Effector CD4-positive, alpha-beta T cell (primary cell): ENCODE results near the gene ZNF281.

Experiments
- DNase-seq: peaks from one replicate; pipeline ENCODE4 v3.0.0-alpha.2; 2020

ZNF281 gene

GRCh38 chr1:200388791-200389190, 21.0 kb downstream of the ZNF281 start:
- DNase-seq, result no peak

- DNase-seq, result no peak
Observed at GRCh38 chr1:200386416-200386815, 23.4 kb downstream of the ZNF281 start.

GRCh38 chr1:200384818-200385390, 24.9 kb downstream of the ZNF281 start:
- DNase-seq, result no peak

GRCh38 chr1:200381256-200381984, 28.4 kb downstream of the ZNF281 start:
- DNase-seq, result no peak

GRCh38 chr1:200380589-200381021, 29.2 kb downstream of the ZNF281 start:
- no peak for DNase-seq

GRCh38 chr1:200379940-200380588, 29.8 kb downstream of the ZNF281 start:
- no peak for DNase-seq

- no peak for DNase-seq
Observed at GRCh38 chr1:200379432-200379757, 30.4 kb downstream of the ZNF281 start.

- DNase-seq, result no peak
Observed at GRCh38 chr1:200378096-200378495, 31.7 kb downstream of the ZNF281 start.

- no peak for DNase-seq
Observed at GRCh38 chr1:200376528-200376927, 33.3 kb downstream of the ZNF281 start.

- DNase-seq, result no peak
Observed at GRCh38 chr1:200374569-200375295, 35.1 kb downstream of the ZNF281 start.

- no peak for DNase-seq
Observed at GRCh38 chr1:200373811-200374231, 36.0 kb downstream of the ZNF281 start.

GRCh38 chr1:200372885-200373181, 37.0 kb downstream of the ZNF281 start:
- no peak for DNase-seq

- no peak for DNase-seq
Observed at GRCh38 chr1:200372095-200372884, 37.5 kb downstream of the ZNF281 start.

- DNase-seq, result no peak
Observed at GRCh38 chr1:200369706-200370105, 40.1 kb downstream of the ZNF281 start.

- DNase-seq, result no peak
Observed at GRCh38 chr1:200369131-200369530, 40.7 kb downstream of the ZNF281 start.

- no peak for DNase-seq
Observed at GRCh38 chr1:200368556-200368955, 41.3 kb downstream of the ZNF281 start.

GRCh38 chr1:200367841-200368534, 41.8 kb downstream of the ZNF281 start:
- DNase-seq, result no peak

GRCh38 chr1:200366577-200367253, 43.1 kb downstream of the ZNF281 start:
- no peak for DNase-seq

- DNase-seq, result no peak
Observed at GRCh38 chr1:200365897-200366426, 43.9 kb downstream of the ZNF281 start.

GRCh38 chr1:200364831-200365230, 45.0 kb downstream of the ZNF281 start:
- DNase-seq, result no peak

GRCh38 chr1:200364091-200364759, 45.6 kb downstream of the ZNF281 start:
- no peak for DNase-seq
